Measurements from ENCODE around the gene LYPD1.

Gene LYPD1

GRCh38 chr2:132632000-132632649 lies 37.9 kb downstream of the LYPD1 start:
- DNase-seq (ENCODE audit: low read depth in 2 of 2) = no peak

DNA sequence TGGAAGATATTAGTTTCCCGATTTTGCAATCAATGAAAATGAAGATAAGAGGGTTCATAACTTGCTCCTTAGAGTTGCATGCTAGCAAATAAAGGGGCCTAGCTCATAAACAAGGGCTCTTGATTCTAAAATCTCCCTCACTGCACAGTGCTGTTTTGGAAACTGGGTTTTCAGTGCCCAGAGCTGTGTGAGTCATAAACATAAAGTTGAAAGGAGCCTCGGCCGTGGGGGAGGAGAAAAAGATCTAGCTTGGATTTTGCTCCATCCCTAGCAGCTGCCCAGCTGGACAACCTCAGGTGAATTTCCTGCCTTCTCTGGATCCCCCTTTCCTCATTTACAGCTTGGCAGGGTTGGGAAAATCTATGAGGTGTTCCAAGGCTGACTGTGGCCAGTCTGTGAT lies 42.5 kb downstream of the LYPD1 start:
- no peak for DNase-seq (ENCODE audit: low read depth in 2 of 2)

GRCh38 chr2:132623096-132623839 lies 46.7 kb downstream of the LYPD1 start:
- DNase-seq (ENCODE audit: low read depth in 2 of 2) = no peak

DNA sequence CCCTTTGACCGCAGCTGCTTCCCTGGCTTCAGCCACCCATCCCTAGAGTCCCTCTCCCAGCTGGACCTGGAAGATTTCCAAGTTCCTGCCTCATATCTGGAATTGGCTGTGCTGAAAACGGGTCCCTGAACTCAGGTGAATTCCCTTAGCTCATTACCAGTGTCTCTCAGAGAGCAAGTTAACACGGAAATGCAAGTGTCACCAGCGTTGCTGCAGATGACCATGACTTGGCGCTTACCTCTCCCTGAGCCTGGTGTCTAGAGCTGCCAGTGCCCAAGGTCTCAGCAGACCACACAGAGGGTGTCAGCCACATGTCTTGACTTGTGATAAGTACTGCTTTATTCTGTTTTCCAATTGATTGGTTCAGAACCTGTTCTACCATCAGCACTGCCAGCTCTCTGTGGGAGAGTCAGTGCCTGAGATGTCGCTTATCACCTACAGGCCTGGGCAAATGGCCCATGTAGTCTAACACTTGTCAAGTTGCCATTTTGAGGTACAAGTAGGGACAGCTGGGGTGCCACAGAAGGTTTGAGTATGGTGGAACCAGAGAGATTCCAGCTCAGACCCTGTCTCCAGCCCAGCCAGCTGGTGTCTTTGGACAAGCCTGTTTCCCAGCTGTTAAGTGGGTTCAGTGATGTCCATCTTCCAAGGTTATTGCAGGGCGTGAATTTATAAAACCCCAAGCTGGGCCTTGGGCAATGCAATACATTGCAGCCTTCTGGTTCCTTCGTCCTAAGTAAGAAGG lies 48.7 kb downstream of the LYPD1 start:
- no peak for DNase-seq (ENCODE audit: low read depth in 2 of 2)

DNA sequence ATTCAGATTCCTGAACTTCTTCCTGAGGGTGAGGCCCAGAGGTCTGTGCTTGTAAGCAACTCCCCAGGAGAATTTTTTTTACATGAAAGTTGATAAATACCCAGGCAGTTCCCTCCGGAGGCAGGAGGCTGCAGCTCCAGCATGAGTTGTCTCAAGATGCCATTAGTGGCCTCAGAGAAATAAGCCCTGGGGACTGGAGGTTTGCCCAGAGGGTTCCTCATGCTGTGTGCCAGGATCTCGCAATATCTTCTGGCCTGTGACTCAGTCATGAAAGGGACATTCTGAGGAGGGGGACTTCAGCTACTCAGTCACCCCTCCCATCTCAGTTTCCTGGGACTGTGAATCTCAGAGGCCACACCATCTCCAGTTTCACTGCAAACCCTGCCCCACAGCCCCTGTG lies 49.9 kb downstream of the LYPD1 start:
- no peak for DNase-seq (ENCODE audit: low read depth in 2 of 2)

GRCh38 chr2:132618734-132619133 lies 51.3 kb downstream of the LYPD1 start:
- no peak for DNase-seq (ENCODE audit: low read depth in 2 of 2)

DNA sequence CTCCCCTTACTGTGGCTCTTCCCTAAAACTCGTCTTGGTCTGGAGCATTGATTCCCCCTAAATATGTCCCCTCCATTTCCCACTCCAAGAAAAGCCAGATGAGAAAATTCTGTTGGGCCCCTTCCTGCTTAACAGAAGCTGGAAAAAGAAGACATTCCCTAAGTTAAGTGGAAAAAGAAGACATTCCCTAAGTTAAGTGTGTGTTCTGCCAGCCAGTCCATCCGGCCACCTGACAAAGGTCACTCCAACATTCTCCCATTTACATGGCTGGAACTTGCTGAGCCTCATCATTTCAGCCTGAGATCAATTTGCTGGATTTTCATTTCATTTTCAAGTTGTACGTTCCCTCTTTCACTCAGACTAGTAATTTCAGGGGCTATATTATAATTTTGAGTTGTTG lies 52.0 kb downstream of the LYPD1 start:
- no peak for DNase-seq (ENCODE audit: low read depth in 2 of 2)

DNA sequence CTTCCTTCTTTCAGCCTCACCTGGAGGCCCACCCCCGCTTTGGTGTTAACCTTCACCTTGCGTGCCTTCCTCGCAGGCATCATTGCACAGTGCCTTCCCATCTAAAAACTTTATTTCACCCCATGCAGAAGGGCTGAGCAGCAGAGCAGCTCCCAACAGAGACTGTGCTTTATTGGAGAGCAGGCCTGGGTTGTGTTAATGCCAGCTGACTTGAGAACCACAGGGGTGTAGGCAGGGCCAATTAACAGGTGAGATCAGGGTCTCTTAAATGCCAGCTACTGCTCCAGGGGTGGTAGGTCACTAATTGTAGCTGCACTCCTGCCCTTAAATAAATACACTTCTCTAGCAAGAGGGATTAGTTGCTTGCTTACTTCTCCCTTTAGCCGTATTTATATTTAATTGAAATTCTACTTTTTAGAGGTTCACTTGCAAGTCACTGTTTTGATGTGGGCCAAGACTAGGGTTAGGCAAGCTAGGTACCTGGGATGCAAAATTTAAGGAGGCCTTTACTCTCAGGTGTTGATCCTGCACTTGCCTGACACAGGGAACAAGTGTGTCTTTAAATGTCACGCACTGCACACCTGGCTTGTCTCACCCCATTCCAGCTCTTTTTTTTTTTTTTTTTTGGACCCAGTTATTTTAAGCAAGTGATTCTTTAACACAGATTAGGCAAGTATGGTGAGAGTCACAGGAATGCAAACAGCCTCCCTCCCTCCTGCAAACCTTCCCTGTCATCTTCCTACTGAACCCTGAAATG lies 54.5 kb downstream of the LYPD1 start:
- DNase-seq (ENCODE audit: low read depth in 2 of 2) = no peak

DNA sequence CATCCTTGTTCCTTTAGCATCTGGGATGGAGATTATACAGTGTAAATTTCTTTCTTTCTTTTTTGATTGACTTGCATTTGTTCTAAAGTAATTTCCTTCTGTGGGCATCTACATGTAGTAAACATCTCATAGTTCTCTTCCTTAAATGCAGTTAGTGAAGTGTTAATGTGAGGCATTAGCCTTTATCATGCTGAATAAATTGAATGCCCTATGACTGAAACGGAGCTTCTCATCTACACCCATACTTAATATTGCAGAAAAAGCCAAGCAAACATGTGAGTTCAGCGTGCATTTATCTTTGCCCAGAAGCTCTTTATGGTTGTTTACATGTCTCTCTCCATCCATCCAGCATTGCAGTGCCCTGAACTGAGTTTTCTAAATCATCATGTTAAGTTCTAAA lies 58.3 kb downstream of the LYPD1 start:
- no peak for DNase-seq (ENCODE audit: low read depth in 2 of 2)

- DNase-seq (ENCODE audit: low read depth in 2 of 2) = no peak
Measured at GRCh38 chr2:132609101-132609890, 60.7 kb downstream of the LYPD1 start.

DNA sequence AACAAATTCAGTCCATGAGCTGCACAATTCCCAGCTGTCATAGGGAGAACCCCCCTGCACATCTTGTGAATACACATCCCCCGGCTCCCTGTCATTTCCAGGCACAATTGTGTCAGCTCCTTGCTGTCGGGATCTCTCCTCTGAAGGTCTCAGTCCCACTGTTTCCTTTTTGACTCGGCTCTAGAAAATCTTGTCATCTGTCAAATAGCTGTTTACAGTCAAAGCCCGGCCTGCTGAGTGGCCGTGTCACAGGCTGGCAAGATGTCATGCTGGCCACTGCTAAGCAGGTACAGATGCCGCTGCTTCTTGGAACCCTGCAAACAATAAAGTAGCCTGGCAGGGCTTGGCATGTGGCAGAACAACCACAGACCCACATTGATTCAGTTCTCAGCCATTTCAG lies 61.7 kb downstream of the LYPD1 start:
- DNase-seq (ENCODE audit: low read depth in 2 of 2) = no peak

DNA sequence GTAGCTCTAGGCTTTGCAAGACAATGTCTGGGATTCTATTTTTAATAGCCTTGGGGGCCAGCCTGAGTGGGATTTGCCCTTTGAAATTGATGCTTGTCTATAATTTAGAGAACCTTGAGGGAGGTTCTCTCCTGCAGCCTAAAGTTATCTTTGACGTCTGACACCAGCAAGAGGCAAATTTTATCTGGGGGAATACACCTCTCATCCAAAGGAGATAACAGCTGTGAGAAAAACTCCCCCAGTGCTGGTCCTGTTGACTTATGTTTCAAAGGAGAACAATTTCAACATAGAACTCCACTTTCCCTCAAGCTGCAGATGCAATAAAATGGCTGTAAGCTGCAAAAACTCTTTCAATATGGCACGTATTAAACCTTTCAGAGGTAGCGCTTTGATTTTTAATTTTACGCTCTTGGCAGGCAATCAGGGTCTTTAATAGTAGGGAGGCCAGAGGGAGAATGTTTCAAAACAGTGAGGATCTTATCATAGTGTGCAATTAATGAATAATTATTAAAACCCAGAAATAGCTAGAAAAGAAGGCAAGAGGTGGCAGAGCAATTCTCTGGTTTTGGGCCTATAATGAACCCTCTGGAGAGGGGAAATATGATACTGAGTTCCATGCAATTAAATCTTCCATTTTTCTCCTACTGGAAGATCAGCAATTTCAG lies 62.4 kb downstream of the LYPD1 start:
- DNase-seq (ENCODE audit: low read depth in 2 of 2) = no peak

GRCh38 chr2:132606649-132607048 lies 63.4 kb downstream of the LYPD1 start:
- DNase-seq (ENCODE audit: low read depth in 2 of 2) = no peak

DNA sequence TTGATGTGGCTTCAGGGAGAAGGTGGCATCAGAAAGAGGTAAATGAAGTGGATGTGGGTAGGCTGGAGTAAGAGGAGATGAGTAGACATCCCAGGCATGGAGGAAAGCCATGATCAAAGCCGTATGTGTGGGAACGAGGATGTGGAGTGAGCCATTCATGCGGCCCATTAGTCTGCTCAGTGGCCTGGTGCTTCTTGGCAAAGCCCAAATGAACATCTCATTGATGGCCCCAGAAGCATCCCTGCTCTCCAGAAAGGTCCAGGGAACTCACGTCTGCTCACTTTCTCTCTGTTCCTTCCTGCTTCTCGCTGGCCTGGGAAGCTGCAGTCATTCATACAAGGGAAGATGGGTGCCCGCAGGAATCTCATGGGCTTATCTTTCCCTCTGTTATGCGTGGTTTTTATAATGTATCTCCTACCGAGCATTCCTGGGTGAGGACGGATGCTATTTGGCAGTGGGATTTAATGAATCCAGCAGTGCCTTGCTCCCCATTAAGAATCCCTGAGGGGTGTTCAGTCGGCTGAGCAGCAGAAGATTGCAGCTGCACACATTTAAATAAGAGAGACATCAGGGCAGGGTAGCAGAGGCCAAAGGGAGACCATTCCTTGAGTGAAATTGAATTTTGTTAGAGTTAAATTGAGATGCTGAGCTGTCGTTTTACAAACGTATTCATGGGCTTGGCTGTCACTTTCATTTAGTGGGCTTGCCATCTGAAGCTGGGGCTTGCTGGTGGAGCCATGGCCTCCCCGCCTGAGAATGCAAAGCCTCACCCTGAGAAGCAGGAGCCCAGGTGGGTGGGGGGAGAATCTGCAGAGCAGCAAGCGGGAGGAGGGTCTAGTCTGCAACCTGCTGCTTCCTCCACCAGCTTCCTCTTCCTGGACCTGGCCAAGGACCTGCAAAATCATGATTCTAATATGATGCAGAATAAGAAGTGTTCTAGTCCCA lies 64.5 kb downstream of the LYPD1 start:
- DNase-seq (ENCODE audit: low read depth in 2 of 2) = no peak

DNA sequence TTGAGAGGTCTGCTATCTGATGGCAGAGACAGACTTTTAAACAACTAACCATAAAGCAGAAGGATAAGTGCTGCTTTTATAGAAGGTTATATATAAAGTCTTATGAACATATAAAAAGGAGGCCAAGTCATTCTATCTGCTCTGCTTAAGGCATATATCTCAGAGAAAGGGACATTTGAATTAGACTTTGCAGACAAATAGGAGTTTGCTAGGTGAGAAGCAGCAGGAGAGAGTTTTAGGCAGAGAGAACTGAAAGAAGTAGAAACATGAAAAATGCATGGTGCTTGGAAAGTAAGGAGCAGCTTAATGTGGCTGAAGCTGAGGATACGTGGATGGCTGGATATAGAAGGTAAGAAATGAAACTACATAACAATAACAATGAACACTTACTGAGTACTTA lies 65.4 kb downstream of the LYPD1 start:
- DNase-seq (ENCODE audit: low read depth in 2 of 2) = no peak

- no peak for DNase-seq (ENCODE audit: low read depth in 2 of 2)
Measured at GRCh38 chr2:132599556-132599955, 70.4 kb downstream of the LYPD1 start.

GRCh38 chr2:132598536-132598935 lies 71.5 kb downstream of the LYPD1 start:
- no peak for DNase-seq (ENCODE audit: low read depth in 2 of 2)

DNA sequence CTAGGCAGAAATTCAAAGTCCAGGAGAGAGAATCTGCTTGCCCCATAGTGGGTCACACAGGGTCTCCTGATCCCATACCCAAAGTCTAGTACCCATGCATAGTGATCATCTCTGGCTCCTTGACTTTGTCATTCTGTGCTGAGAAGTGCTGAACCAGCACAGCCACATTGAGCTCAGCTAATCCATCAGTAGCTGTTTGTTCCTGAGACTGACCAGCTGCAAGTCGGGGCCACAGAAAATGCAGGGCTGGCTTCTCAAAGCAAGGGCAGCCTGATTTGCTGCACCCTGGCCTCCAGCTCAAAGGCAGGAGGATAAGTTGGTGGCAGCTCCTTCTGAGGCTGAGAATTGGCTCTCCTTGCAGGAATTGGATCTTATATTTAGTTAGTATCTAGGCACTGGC lies 72.2 kb downstream of the LYPD1 start:
- no peak for DNase-seq (ENCODE audit: low read depth in 2 of 2)

DNA sequence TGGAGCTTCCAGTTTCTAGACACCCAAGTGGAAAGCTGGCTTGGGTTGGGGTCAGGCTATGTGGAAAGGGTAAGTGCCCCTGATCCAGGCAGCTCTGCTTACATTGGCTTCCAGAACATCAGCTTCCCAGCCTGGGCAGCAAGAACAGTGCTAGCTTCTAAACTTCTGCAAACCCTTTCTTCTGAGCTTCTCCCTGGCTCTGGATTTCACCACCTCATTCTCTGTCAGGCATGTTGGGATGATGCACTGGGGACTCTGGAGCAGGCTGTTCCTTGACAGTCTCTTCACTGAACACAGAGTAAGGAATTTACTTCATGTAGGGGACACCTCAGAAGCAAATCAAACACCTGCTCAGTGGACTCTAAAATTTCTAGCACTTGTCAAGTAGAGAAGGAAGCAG lies 72.8 kb downstream of the LYPD1 start:
- DNase-seq (ENCODE audit: low read depth in 2 of 2) = no peak

DNA sequence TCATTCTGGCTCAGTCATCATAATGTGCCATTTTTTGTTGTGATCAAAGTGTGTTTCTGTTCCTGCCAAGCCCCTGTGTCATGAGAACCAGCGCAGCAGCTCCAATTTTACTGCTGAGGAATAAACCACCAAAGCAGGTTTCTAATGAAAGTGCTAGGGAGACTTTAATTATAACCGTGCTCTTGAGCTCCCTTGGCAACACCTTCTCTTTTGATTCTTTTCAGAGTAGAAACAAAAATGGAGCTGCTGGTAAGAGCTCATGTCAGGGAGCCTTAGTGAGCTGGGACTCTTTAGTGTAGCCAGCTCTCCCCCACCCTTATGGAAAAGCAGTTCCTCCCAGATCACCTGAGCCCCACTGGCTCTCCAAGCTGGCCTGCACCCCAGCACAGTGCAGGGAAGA lies 74.3 kb downstream of the LYPD1 start:
- DNase-seq (ENCODE audit: low read depth in 2 of 2) = no peak

Data from stimulated activated CD8-positive, alpha-beta memory T cell treated with anti-CD3 and anti-CD28 coated beads, Interleukin-2, amount 100 ng/mL, for 48 hours (primary cell).